Activated CD8-positive, alpha-beta T cell treated with anti-CD3 and anti-CD28 coated beads for 36 hours (primary cell): ENCODE results near the gene TARDBP. TPM values are rescaled to one million over a fixed set of nuclear protein-coding genes. Genes with fewer than 3 reads are reported as not detected.
"Not testable (repeated sequence)": the region's sequence is repeated elsewhere in the genome, so short reads cannot be mapped to it uniquely, and the experiment has no call there.

Experiments
- ATAC-seq: fragments of 200-7000 bp; cut with Tn5 transposase; one replicate; pipeline ENCODE4 v1.10.0; 2021; ENCODE audit warnings: mild to moderate bottlenecking, moderate library complexity
- CTCF ChIA-PET: fragments of 350-600 bp; sonication (Branson Sonifier 250); formaldehyde crosslinking; loops from one replicate; lab custom pipeline; 2021; ENCODE audit warnings: antibody characterized with exemption; lab: Charles Lee
- POLR2A ChIA-PET: fragments of 350-600 bp; sonication (Branson Sonifier 250); formaldehyde crosslinking; loops from one replicate; lab custom pipeline; 2021; ENCODE audit warnings: antibody characterized with exemption; lab: Charles Lee
- DNase-seq: peaks from one replicate; pipeline ENCODE4 v3.0.0-alpha.2; 2020
- H3K27ac Mint-ChIP-seq: one replicate; pipeline ENCODE4 v1.8.0; 2021; ENCODE audit warnings: mild to moderate bottlenecking, mixed read lengths
- H3K27me3 Mint-ChIP-seq: one replicate; pipeline ENCODE4 v1.8.0; 2021; ENCODE audit warnings: mixed read lengths
- H3K36me3 Mint-ChIP-seq: one replicate; pipeline ENCODE4 v1.8.0; 2021; ENCODE audit warnings: low read depth, mixed read lengths
- H3K4me1 Mint-ChIP-seq: one replicate; pipeline ENCODE4 v1.8.0; 2021; ENCODE audit warnings: low read depth, mixed read lengths
- H3K4me3 Mint-ChIP-seq: one replicate; pipeline ENCODE4 v1.8.0; 2021; ENCODE audit warnings: mild to moderate bottlenecking, moderate library complexity, mixed read lengths
- H3K9me3 Mint-ChIP-seq: one replicate; pipeline ENCODE4 v1.8.0; 2021; ENCODE audit warnings: mixed read lengths
- CTCF ChIP-seq: fragments of 200-600 bp; IDR thresholded peaks from one replicate; pipeline ENCODE4 v1.8.0; 2022; ENCODE audit warnings: antibody characterized with exemption, mild to moderate bottlenecking
- intact Hi-C: fragments of 100-400 bp; cut with micrococcal nuclease; formaldehyde crosslinking; loops from one replicate; pipeline ENCODE4 v1.10.0; 2022
- total RNA-seq, 2 experiments: library from RNA; stranded (reverse); gene quantifications; one replicate each; pipeline ENCODE4 v1.2.3, GENCODE V29; 2021

The TARDBP gene
- total RNA-seq, 2 experiments from 2014 or later, result 152 to 163 TPM

- peaks cover 7% of the 10 kb centered on the region for H3K4me1 Mint-ChIP-seq
- intact Hi-C loops, result no loop called here
- DNase-seq (no peak), ATAC-seq (no peak)
- H3K9me3 Mint-ChIP-seq, result no peaks in the 10 kb centered on the region
- H3K27ac Mint-ChIP-seq, result no peak overlapping the region
- ChIA-PET POLR2A (interaction anchor here (0.9 kb wide), 1 partner anchor 31 kb away, joined by 4 read pairs; the partner anchor contains the start of gene TARDBP), CTCF (no interaction called here)
- peaks cover 20% of the 10 kb centered on the region for H3K27me3 Mint-ChIP-seq
- no peaks in the 10 kb centered on the region for H3K36me3 Mint-ChIP-seq
- H3K4me3 Mint-ChIP-seq, result no peak overlapping the region
- TF ChIP-seq CTCF, result no peak
These were observed 31.4 kb upstream of the TARDBP start for GRCh38 chr1:10980841-10981727.

GRCh38 chr1:10986525-10986890 is 25.9 kb upstream of the TARDBP start:
- H3K9me3 Mint-ChIP-seq, result no peaks in the 10 kb centered on the region
- CTCF ChIA-PET, result no interaction called here
- POLR2A ChIA-PET, result interaction anchor here (1.2 kb wide), 1 partner anchor 20 kb away, joined by 5 read pairs; no protein-coding TSS in a partner anchor
- TF ChIP-seq CTCF, result no peak
- no peaks in the 10 kb centered on the region for H3K36me3 Mint-ChIP-seq
- no peak for ATAC-seq
- H3K27me3 Mint-ChIP-seq, result peaks cover 2% of the 10 kb centered on the region
- H3K4me3 Mint-ChIP-seq, result no peak overlapping the region
- intact Hi-C loops, result no loop called here
- no peak for DNase-seq
- H3K4me1 Mint-ChIP-seq, result peaks cover 12% of the 10 kb centered on the region
- no peak overlapping the region for H3K27ac Mint-ChIP-seq

DNA sequence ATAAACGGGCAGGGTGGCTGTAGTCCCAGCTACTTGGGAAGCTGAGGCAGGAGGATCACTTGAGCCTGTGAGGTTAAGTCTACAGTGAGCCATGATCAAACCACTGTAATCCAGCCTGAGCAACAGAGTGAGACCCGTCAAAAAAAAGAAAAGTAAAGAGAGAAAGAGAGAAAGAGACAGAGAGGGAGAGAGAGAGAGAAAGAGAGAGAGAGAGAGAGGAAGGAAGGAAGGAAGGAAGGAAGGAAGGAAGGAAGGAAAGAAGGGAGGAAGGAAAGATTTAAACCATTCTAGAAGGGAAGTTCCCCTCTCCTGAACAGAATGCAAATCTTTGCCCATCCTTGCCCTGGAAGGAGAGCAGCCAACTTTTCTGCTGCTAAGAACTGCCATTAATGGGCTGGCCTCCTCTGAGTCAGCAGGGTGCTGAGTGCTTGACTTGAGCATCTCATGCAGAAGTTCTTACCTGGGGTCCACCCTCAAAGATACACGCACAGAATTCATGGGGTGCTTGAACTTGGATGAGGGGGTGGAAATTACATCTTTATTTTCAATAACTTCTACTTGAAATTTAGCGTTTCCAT is 24.5 kb upstream of the TARDBP start:
- H3K4me3 Mint-ChIP-seq, result no peak overlapping the region
- no peak overlapping the region for H3K27ac Mint-ChIP-seq
- H3K27me3 Mint-ChIP-seq, result no peaks in the 10 kb centered on the region
- CTCF ChIA-PET, result no interaction called here
- no peaks in the 10 kb centered on the region for H3K36me3 Mint-ChIP-seq
- no peak for ATAC-seq
- H3K9me3 Mint-ChIP-seq, result no peaks in the 10 kb centered on the region
- intact Hi-C loops, result no loop called here
- no peak for TF ChIP-seq CTCF
- H3K4me1 Mint-ChIP-seq, result peaks cover 12% of the 10 kb centered on the region
- no peak for DNase-seq
- POLR2A ChIA-PET, result no interaction called here

DNA sequence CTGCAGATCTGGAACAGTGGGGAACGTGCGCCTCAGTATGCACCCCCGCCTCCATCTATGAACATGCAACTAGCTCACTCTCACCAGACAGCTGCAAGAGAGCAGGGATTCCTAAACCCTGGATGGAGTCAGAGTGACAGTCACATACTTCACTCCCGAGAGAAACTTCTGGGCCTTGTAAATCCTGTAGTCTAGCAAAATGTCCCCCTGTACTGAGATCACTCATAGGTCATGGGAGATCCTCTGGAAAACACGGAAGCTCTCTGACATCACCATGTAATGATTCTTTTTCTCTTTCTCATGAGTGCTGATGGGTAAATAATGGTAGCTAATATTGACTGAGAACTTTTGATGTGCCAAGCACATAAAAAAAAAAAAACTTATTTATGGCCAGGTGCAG is 23.4 kb upstream of the TARDBP start:
- Mint-ChIP-seq H3K27ac (no peak overlapping the region), H3K36me3 (no peaks in the 10 kb centered on the region), H3K27me3 (no peaks in the 10 kb centered on the region), H3K4me3 (no peak overlapping the region), H3K9me3 (no peaks in the 10 kb centered on the region), H3K4me1 (peaks cover 12% of the 10 kb centered on the region)
- intact Hi-C loops, result no loop called here
- CTCF ChIA-PET, result no interaction called here
- no peak for ATAC-seq
- DNase-seq, result no peak
- no peak for TF ChIP-seq CTCF
- POLR2A ChIA-PET, result no interaction called here

GRCh38 chr1:10989920-10990516 is 22.4 kb upstream of the TARDBP start:
- H3K9me3 Mint-ChIP-seq, ATAC-seq, H3K36me3 Mint-ChIP-seq, DNase-seq, H3K27ac Mint-ChIP-seq, POLR2A ChIA-PET, CTCF ChIA-PET, H3K27me3 Mint-ChIP-seq, intact Hi-C loops, H3K4me3 Mint-ChIP-seq: not testable (repeated sequence)
- peaks cover 12% of the 10 kb centered on the region for H3K4me1 Mint-ChIP-seq
